ENCODE results near the gene LRRC74A.

LRRC74A gene

DNA sequence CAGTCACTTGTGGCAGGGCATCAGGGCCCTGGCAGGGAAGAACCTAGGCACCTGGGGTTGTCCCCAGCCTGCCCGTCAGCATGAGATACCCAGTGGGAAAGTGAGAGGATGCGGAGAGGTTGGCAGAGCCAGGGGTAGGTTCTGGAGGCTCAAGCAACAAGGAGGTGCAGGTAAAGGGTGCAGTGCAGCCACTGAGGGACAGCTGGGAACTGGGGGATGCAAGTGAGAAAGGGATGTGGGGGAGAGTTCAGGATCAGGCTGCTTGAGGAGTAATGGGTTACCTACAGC, 46.2 kb upstream of the LRRC74A start:
- WGBS (ENCODE audit: extremely low coverage, insufficient coverage, low lambda C conversion rate): no CpG with 5 or more reads among the region's 2 CpGs
- Histone ChIP-seq H3K79me2 (ENCODE audit: control insufficient read depth, insufficient read depth, low read length) (no peaks in the 10 kb centered on the region), H2AK5ac (ENCODE audit: low read length) (no peak overlapping the region), H2BK120ac (ENCODE audit: low read depth, low read length) (no peak overlapping the region), H3K27me3 (ENCODE audit: insufficient read depth, low read length, poor library complexity) (no peaks in the 10 kb centered on the region), H3K9ac (ENCODE audit: low read length) (no peak overlapping the region), H3K4ac (ENCODE audit: low read depth, low read length) (no peak overlapping the region), H3K56ac (ENCODE audit: low read length) (no peak overlapping the region), H2BK5ac (ENCODE audit: low read length) (no peak overlapping the region), H3K4me2 (ENCODE audit: low read length) (no peak overlapping the region), H3K27ac (ENCODE audit: low read depth, low read length) (no peak overlapping the region), H4K5ac (ENCODE audit: low read length) (no peak overlapping the region), H3K79me1 (ENCODE audit: low read length) (no peaks in the 10 kb centered on the region), H3K4me1 (ENCODE audit: control insufficient read depth, low read depth, low read length) (peaks cover 10% of the 10 kb centered on the region), H4K8ac (ENCODE audit: low read depth, low read length) (no peak overlapping the region), H2BK15ac (replicated peaks; ENCODE audit: low read depth) (no peak overlapping the region), H3K4me3 (ENCODE audit: low read length) (no peak overlapping the region), H3K36me3 (ENCODE audit: control insufficient read depth, insufficient read depth, low read length) (no peaks in the 10 kb centered on the region), H3K23ac (ENCODE audit: low read length) (no peak overlapping the region), H3K18ac (ENCODE audit: low read length) (no peak overlapping the region)
- DNase-seq: no peak

- Histone ChIP-seq H2BK5ac (ENCODE audit: low read length) (no peak overlapping the region), H2BK15ac (replicated peaks; ENCODE audit: low read depth) (no peak overlapping the region), H3K36me3 (ENCODE audit: control insufficient read depth, insufficient read depth, low read length) (no peaks in the 10 kb centered on the region), H3K27me3 (ENCODE audit: insufficient read depth, low read length, poor library complexity) (no peaks in the 10 kb centered on the region), H3K4me3 (ENCODE audit: low read length) (no peak overlapping the region), H3K9ac (ENCODE audit: low read length) (no peak overlapping the region), H3K23ac (ENCODE audit: low read length) (no peak overlapping the region), H3K4me1 (ENCODE audit: control insufficient read depth, low read depth, low read length) (peaks cover 10% of the 10 kb centered on the region), H3K79me2 (ENCODE audit: control insufficient read depth, insufficient read depth, low read length) (no peaks in the 10 kb centered on the region), H4K8ac (ENCODE audit: low read depth, low read length) (no peak overlapping the region), H3K56ac (ENCODE audit: low read length) (no peak overlapping the region), H2BK120ac (ENCODE audit: low read depth, low read length) (no peak overlapping the region), H3K18ac (ENCODE audit: low read length) (no peak overlapping the region), H3K4ac (ENCODE audit: low read depth, low read length) (no peak overlapping the region), H4K5ac (ENCODE audit: low read length) (no peak overlapping the region), H3K4me2 (ENCODE audit: low read length) (no peak overlapping the region), H3K27ac (ENCODE audit: low read depth, low read length) (no peak overlapping the region), H3K79me1 (ENCODE audit: low read length) (no peaks in the 10 kb centered on the region), H2AK5ac (ENCODE audit: low read length) (no peak overlapping the region)
- no peak for DNase-seq
- no CpG with 5 or more reads among the region's 5 CpGs for WGBS (ENCODE audit: extremely low coverage, insufficient coverage, low lambda C conversion rate)
These were observed 45.8 kb upstream of the LRRC74A start for GRCh38 chr14:76780360-76780759.

GRCh38 chr14:76780875-76781647, 45.1 kb upstream of the LRRC74A start:
- no peak overlapping the region for H2BK120ac ChIP-seq (ENCODE audit: low read depth, low read length)
- no peak overlapping the region for H4K5ac ChIP-seq (ENCODE audit: low read length)
- H3K79me2 ChIP-seq (ENCODE audit: control insufficient read depth, insufficient read depth, low read length): no peaks in the 10 kb centered on the region
- no peak overlapping the region for H2BK5ac ChIP-seq (ENCODE audit: low read length)
- H3K9ac ChIP-seq (ENCODE audit: low read length): no peak overlapping the region
- no peak overlapping the region for H3K4me2 ChIP-seq (ENCODE audit: low read length)
- no peak overlapping the region for H4K8ac ChIP-seq (ENCODE audit: low read depth, low read length)
- no peak overlapping the region for H2AK5ac ChIP-seq (ENCODE audit: low read length)
- peaks cover 10% of the 10 kb centered on the region for H3K4me1 ChIP-seq (ENCODE audit: control insufficient read depth, low read depth, low read length)
- H2BK15ac ChIP-seq (replicated peaks; ENCODE audit: low read depth): no peak overlapping the region
- no peaks in the 10 kb centered on the region for H3K79me1 ChIP-seq (ENCODE audit: low read length)
- no peaks in the 10 kb centered on the region for H3K36me3 ChIP-seq (ENCODE audit: control insufficient read depth, insufficient read depth, low read length)
- H3K56ac ChIP-seq (ENCODE audit: low read length): no peak overlapping the region
- no CpG with 5 or more reads among the region's 11 CpGs for WGBS (ENCODE audit: extremely low coverage, insufficient coverage, low lambda C conversion rate)
- no peak for DNase-seq
- no peak overlapping the region for H3K23ac ChIP-seq (ENCODE audit: low read length)
- no peak overlapping the region for H3K4ac ChIP-seq (ENCODE audit: low read depth, low read length)
- H3K4me3 ChIP-seq (ENCODE audit: low read length): no peak overlapping the region
- no peak overlapping the region for H3K27ac ChIP-seq (ENCODE audit: low read depth, low read length)
- no peak overlapping the region for H3K18ac ChIP-seq (ENCODE audit: low read length)
- H3K27me3 ChIP-seq (ENCODE audit: insufficient read depth, low read length, poor library complexity): no peaks in the 10 kb centered on the region

GRCh38 chr14:76781648-76782051, 44.6 kb upstream of the LRRC74A start:
- Histone ChIP-seq H3K27me3 (ENCODE audit: insufficient read depth, low read length, poor library complexity) (no peaks in the 10 kb centered on the region), H2BK5ac (ENCODE audit: low read length) (no peak overlapping the region), H4K5ac (ENCODE audit: low read length) (no peak overlapping the region), H2BK15ac (replicated peaks; ENCODE audit: low read depth) (no peak overlapping the region), H2AK5ac (ENCODE audit: low read length) (no peak overlapping the region), H3K4me2 (ENCODE audit: low read length) (no peak overlapping the region), H3K4me1 (ENCODE audit: control insufficient read depth, low read depth, low read length) (peaks cover 10% of the 10 kb centered on the region), H2BK120ac (ENCODE audit: low read depth, low read length) (no peak overlapping the region), H3K4me3 (ENCODE audit: low read length) (no peak overlapping the region), H4K8ac (ENCODE audit: low read depth, low read length) (no peak overlapping the region), H3K79me1 (ENCODE audit: low read length) (no peaks in the 10 kb centered on the region), H3K4ac (ENCODE audit: low read depth, low read length) (no peak overlapping the region), H3K79me2 (ENCODE audit: control insufficient read depth, insufficient read depth, low read length) (no peaks in the 10 kb centered on the region), H3K36me3 (ENCODE audit: control insufficient read depth, insufficient read depth, low read length) (no peaks in the 10 kb centered on the region), H3K23ac (ENCODE audit: low read length) (no peak overlapping the region), H3K27ac (ENCODE audit: low read depth, low read length) (no peak overlapping the region), H3K18ac (ENCODE audit: low read length) (no peak overlapping the region), H3K56ac (ENCODE audit: low read length) (no peak overlapping the region), H3K9ac (ENCODE audit: low read length) (no peak overlapping the region)
- DNase-seq: no peak
- no CpG with 5 or more reads among the region's 2 CpGs for WGBS (ENCODE audit: extremely low coverage, insufficient coverage, low lambda C conversion rate)

GRCh38 chr14:76782115-76782884, 43.9 kb upstream of the LRRC74A start:
- Histone ChIP-seq H4K5ac (ENCODE audit: low read length) (no peak overlapping the region), H3K4me2 (ENCODE audit: low read length) (no peak overlapping the region), H3K4me3 (ENCODE audit: low read length) (no peak overlapping the region), H3K27me3 (ENCODE audit: insufficient read depth, low read length, poor library complexity) (no peaks in the 10 kb centered on the region), H3K79me2 (ENCODE audit: control insufficient read depth, insufficient read depth, low read length) (no peaks in the 10 kb centered on the region), H3K4me1 (ENCODE audit: control insufficient read depth, low read depth, low read length) (peaks cover 10% of the 10 kb centered on the region), H2AK5ac (ENCODE audit: low read length) (no peak overlapping the region), H3K18ac (ENCODE audit: low read length) (no peak overlapping the region), H3K79me1 (ENCODE audit: low read length) (no peaks in the 10 kb centered on the region), H2BK15ac (replicated peaks; ENCODE audit: low read depth) (no peak overlapping the region), H3K4ac (ENCODE audit: low read depth, low read length) (no peak overlapping the region), H3K23ac (ENCODE audit: low read length) (no peak overlapping the region), H3K36me3 (ENCODE audit: control insufficient read depth, insufficient read depth, low read length) (no peaks in the 10 kb centered on the region), H3K56ac (ENCODE audit: low read length) (no peak overlapping the region), H3K9ac (ENCODE audit: low read length) (no peak overlapping the region), H2BK5ac (ENCODE audit: low read length) (no peak overlapping the region), H4K8ac (ENCODE audit: low read depth, low read length) (no peak overlapping the region), H3K27ac (ENCODE audit: low read depth, low read length) (no peak overlapping the region), H2BK120ac (ENCODE audit: low read depth, low read length) (no peak overlapping the region)
- DNase-seq: no peak
- WGBS (ENCODE audit: extremely low coverage, insufficient coverage, low lambda C conversion rate): no CpG with 5 or more reads among the region's 10 CpGs
